Vagina (tissue), 2 donors: Measurements from ENCODE around the gene MYH9. TPM values are rescaled to one million over a fixed set of nuclear protein-coding genes. Genes with fewer than 3 reads are reported as not detected.
A peak's percentile ranks its signal among the peaks of the same experiment; 100 is the strongest.

Experiments used
- DNase-seq, 2 donors: peaks; one replicate each; pipeline ENCODE4 v3.0.0-alpha.2; 2017; ENCODE audit errors: extremely low spot score in 2 of 2
- H3K27ac ChIP-seq: fragments of 200-600 bp; sonication (generic); one replicate; pipeline ENCODE4 v1.5.1; 2019
- H3K27me3 ChIP-seq: fragments of 200-600 bp; sonication (generic); one replicate; pipeline ENCODE4 v1.5.1; 2019
- H3K36me3 ChIP-seq, 2 donors: fragments of 200-600 bp; sonication (generic); one replicate each; pipeline ENCODE4 v1.5.1; 2017 to 2019
- H3K4me1 ChIP-seq: fragments of 200-600 bp; sonication (generic); one replicate; pipeline ENCODE4 v1.5.1; 2019
- H3K4me3 ChIP-seq, 2 donors: fragments of 200-600 bp; sonication (generic); 1 replicate in 1 of 2; 2 replicates in 1 of 2; pipeline ENCODE4 v1.5.1; 2016 to 2019
- H3K9me3 ChIP-seq: fragments of 200-600 bp; sonication (generic); one replicate; pipeline ENCODE4 v1.5.1; 2019
- CTCF ChIP-seq, 3 experiments: fragments of 450-650 bp in 2 of 3; fragments of 200-600 bp in 1 of 3; sonication (generic) in 1 of 3; IDR thresholded peaks; one replicate each; pipeline ENCODE4 v1.5.1; 2017 to 2019; ENCODE audit warnings: antibody characterized with exemption in 3 of 3, mild to moderate bottlenecking in 2 of 3, moderate library complexity in 2 of 3
- POLR2A ChIP-seq, 2 donors: fragments of 450-650 bp; IDR thresholded peaks; one replicate each; pipeline ENCODE4 v1.6.1; 2017; ENCODE audit warnings: antibody characterized with exemption in 2 of 2, mild to moderate bottlenecking in 2 of 2, moderate library complexity in 2 of 2
- POLR2AphosphoS5 ChIP-seq, 2 donors: sonication (generic); formaldehyde crosslinking; IDR thresholded peaks; one replicate each; pipeline ENCODE4 v1.9.0; 2017; ENCODE audit warnings: antibody characterized with exemption in 2 of 2, mild to moderate bottlenecking in 2 of 2, low read depth in 1 of 2; ENCODE audit not compliant: insufficient read depth in 1 of 2
- intact Hi-C: fragments of 100-400 bp; cut with DNase I; formaldehyde crosslinking; loops from one replicate; pipeline ENCODE4 v1.15.1; 2023
- total RNA-seq: library from RNA; depleted of rRNA; stranded (reverse); fragments of >200 nt; gene quantifications from one replicate; pipeline ENCODE4 v1.2.3, GENCODE V29; 2016

The MYH9 gene
- total RNA-seq, 1 donor from 2014 or later: 333 TPM

- intact Hi-C loops: no loop called here
- no peak for DNase-seq
- H3K4me3 ChIP-seq: peak overlapping the region in 1 of 2 donors; percentile 17
- H3K4me1 ChIP-seq: peaks cover 94% of the 10 kb centered on the region
- no peaks in the 10 kb centered on the region for H3K27me3 ChIP-seq
- peak overlapping the region; percentile 97 for H3K27ac ChIP-seq
- H3K36me3 ChIP-seq: peaks cover 0 to 21% of the 10 kb centered on the region in 2 donors
- TF ChIP-seq POLR2A (IDR thresholded peaks at IDR 0.05) (no peak), POLR2AphosphoS5 (IDR thresholded peaks at IDR 0.05; ENCODE audit: insufficient read depth in 1 of 2, low read depth in 1 of 2) (no peak), CTCF (IDR thresholded peaks at IDR 0.05) (no peak)
- no peaks in the 10 kb centered on the region for H3K9me3 ChIP-seq
Observed at GRCh38 chr22:36335621-36336020, 52.1 kb downstream of the MYH9 start.

- H3K36me3 ChIP-seq: peaks cover 0 to 15% of the 10 kb centered on the region in 2 donors
- H3K9me3 ChIP-seq: no peaks in the 10 kb centered on the region
- intact Hi-C loops: loop anchor here (5.0 kb wide), 1 partner anchor 32 kb away; no protein-coding TSS in a partner anchor
- H3K27me3 ChIP-seq: no peaks in the 10 kb centered on the region
- peak in 1 of 2 donors; percentile 36 for TF ChIP-seq POLR2AphosphoS5 (IDR thresholded peaks at IDR 0.05; ENCODE audit: insufficient read depth in 1 of 2, low read depth in 1 of 2)
- no peak for TF ChIP-seq POLR2A (IDR thresholded peaks at IDR 0.05)
- no peak for DNase-seq
- peaks cover 95% of the 10 kb centered on the region for H3K4me1 ChIP-seq
- H3K4me3 ChIP-seq: peak overlapping the region in 1 of 2 donors; percentile 17
- peak overlapping the region; percentile 97 for H3K27ac ChIP-seq
Observed at GRCh38 chr22:36334821-36335603, 52.8 kb downstream of the MYH9 start.

GRCh38 chr22:36334081-36334820, 53.5 kb downstream of the MYH9 start:
- no peak overlapping the region for H3K4me3 ChIP-seq
- H3K9me3 ChIP-seq: no peaks in the 10 kb centered on the region
- H3K4me1 ChIP-seq: peaks cover 95% of the 10 kb centered on the region
- peaks cover 0 to 10% of the 10 kb centered on the region in 2 donors for H3K36me3 ChIP-seq
- TF ChIP-seq CTCF (IDR thresholded peaks at IDR 0.05) (no peak), POLR2AphosphoS5 (IDR thresholded peaks at IDR 0.05; ENCODE audit: insufficient read depth in 1 of 2, low read depth in 1 of 2) (peak in 1 of 2 donors; percentile 64)
- H3K27me3 ChIP-seq: no peaks in the 10 kb centered on the region
- intact Hi-C loops: loop anchor here (5.0 kb wide), 1 partner anchor 33 kb away; no protein-coding TSS in a partner anchor
- no peak for DNase-seq
- H3K27ac ChIP-seq: peak overlapping the region; percentile 97

- Histone ChIP-seq H3K27me3 (no peaks in the 10 kb centered on the region), H3K4me3 (no peak overlapping the region), H3K9me3 (no peaks in the 10 kb centered on the region), H3K27ac (peak overlapping the region; percentile 97), H3K36me3 (peaks cover 0 to 10% of the 10 kb centered on the region in 2 donors), H3K4me1 (peaks cover 99% of the 10 kb centered on the region)
- intact Hi-C loops: loop anchor here (5.0 kb wide), 1 partner anchor 34 kb away; no protein-coding TSS in a partner anchor
- no peak for DNase-seq
- TF ChIP-seq POLR2AphosphoS5 (IDR thresholded peaks at IDR 0.05; ENCODE audit: insufficient read depth in 1 of 2, low read depth in 1 of 2) (peak in 1 of 2 donors; percentile 36), POLR2A (IDR thresholded peaks at IDR 0.05) (no peak)
Observed at GRCh38 chr22:36333644-36334043, 54.1 kb downstream of the MYH9 start.

- Histone ChIP-seq H3K4me3 (no peak overlapping the region), H3K36me3 (peaks cover 0 to 10% of the 10 kb centered on the region in 2 donors), H3K27ac (peak overlapping the region; percentile 97), H3K4me1 (peaks cover 100% of the 10 kb centered on the region), H3K9me3 (no peaks in the 10 kb centered on the region), H3K27me3 (no peaks in the 10 kb centered on the region)
- no peak for DNase-seq
- intact Hi-C loops: loop anchor here (5.0 kb wide), 1 partner anchor 35 kb away; no protein-coding TSS in a partner anchor
- TF ChIP-seq POLR2AphosphoS5 (IDR thresholded peaks at IDR 0.05; ENCODE audit: insufficient read depth in 1 of 2, low read depth in 1 of 2) (peak in 1 of 2 donors; percentile 38), POLR2A (IDR thresholded peaks at IDR 0.05) (no peak), CTCF (IDR thresholded peaks at IDR 0.05) (no peak)
Observed at GRCh38 chr22:36332623-36333332, 55.0 kb downstream of the MYH9 start.
